ENCODE results near the gene TANC1.

TANC1 gene

GRCh38 chr2:159063677-159064076 lies 95.2 kb downstream of the TANC1 start:
- DNase-seq, result no peak
- TF ChIP-seq GATA1 (IDR thresholded peaks at IDR 0.05; ENCODE audit: low read depth, low read length) (no peak), POLR2A (IDR thresholded peaks at IDR 0.05; ENCODE audit: low read length) (no peak)

DNA sequence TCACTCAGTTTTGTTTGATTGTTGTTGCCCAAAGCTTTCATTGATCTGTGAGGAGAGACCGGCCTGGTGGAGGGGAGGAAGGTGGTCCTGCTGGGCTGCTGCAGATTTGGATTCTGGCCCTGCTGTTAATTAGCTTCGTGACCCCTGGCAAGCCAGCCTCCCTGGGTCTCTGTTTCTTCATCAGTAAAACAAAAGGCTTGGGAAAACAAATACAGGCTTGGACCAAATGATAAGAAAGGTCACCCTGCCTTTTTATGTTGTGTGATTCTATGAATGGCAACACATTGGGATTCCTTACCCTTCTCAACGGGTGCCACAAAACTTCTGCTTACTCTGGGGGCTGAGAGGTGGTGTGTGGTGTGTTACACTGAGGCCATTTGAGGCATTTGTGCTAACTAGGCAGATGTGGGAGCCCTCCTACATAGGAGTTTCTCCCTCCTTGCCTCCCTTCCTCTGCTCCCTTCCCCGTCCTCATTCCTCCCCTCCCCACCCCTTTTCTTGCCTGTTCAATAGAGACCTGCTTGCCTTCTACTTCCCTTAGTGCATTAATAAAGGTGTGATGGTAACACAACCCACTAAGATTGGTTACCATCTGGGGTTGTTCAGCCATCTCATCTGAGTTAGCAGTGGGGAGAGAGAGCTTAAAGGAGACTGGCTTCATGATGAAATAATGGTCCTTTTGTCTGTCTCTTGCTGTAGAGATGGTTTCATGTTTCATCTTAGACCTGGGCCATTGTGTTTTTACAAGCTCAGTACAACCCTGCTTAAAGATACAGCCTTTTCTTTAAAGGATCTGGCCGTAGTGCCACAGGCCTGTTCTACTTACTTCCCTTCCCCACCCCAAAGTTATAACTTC lies 96.2 kb downstream of the TANC1 start:
- no peak for DNase-seq
- TF ChIP-seq GATA1 (IDR thresholded peaks at IDR 0.05; ENCODE audit: low read depth, low read length), result no peak
- no peak for TF ChIP-seq POLR2A (IDR thresholded peaks at IDR 0.05; ENCODE audit: low read length)

- DNase-seq, result no peak
- TF ChIP-seq GATA1 (IDR thresholded peaks at IDR 0.05; ENCODE audit: low read depth, low read length) (no peak), POLR2A (IDR thresholded peaks at IDR 0.05; ENCODE audit: low read length) (no peak)
These were observed 96.9 kb downstream of the TANC1 start for GRCh38 chr2:159065313-159065712.

GRCh38 chr2:159065891-159066290 lies 97.5 kb downstream of the TANC1 start:
- DNase-seq, result no peak
- TF ChIP-seq POLR2A (IDR thresholded peaks at IDR 0.05; ENCODE audit: low read length), result no peak
- TF ChIP-seq GATA1 (IDR thresholded peaks at IDR 0.05; ENCODE audit: low read depth, low read length), result no peak

- no peak for DNase-seq
- no peak for TF ChIP-seq GATA1 (IDR thresholded peaks at IDR 0.05; ENCODE audit: low read depth, low read length)
- no peak for TF ChIP-seq POLR2A (IDR thresholded peaks at IDR 0.05; ENCODE audit: low read length)
These were observed 98.2 kb downstream of the TANC1 start for GRCh38 chr2:159066541-159067156.

DNA sequence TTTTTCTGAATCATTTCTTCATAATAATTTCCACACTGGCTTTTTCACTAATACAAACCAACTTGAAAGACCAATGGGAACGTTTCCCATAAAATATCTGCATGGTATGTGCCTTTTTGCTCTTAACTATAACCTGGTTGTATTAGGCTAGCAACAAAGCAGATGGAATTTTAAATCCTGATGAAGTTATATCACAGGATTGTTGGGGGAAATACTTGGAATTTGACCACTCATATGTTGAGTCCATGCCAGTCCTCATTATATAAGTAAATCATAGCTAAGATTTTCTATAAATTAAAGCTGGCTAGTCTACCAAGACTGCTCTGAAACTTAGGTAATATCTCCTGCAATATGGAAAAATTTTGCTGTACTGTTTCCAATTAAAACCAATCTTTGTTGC lies 99.5 kb downstream of the TANC1 start:
- TF ChIP-seq POLR2A (IDR thresholded peaks at IDR 0.05; ENCODE audit: low read length) (no peak), GATA1 (IDR thresholded peaks at IDR 0.05; ENCODE audit: low read depth, low read length) (no peak)
- no peak for DNase-seq

- TF ChIP-seq GATA1 (IDR thresholded peaks at IDR 0.05; ENCODE audit: low read depth, low read length) (no peak), POLR2A (IDR thresholded peaks at IDR 0.05; ENCODE audit: low read length) (no peak)
- DNase-seq, result no peak
These were observed 100.8 kb downstream of the TANC1 start for GRCh38 chr2:159069229-159069628.

GRCh38 chr2:159070235-159070634 lies 101.8 kb downstream of the TANC1 start:
- no peak for DNase-seq
- TF ChIP-seq POLR2A (IDR thresholded peaks at IDR 0.05; ENCODE audit: low read length), result no peak
- TF ChIP-seq GATA1 (IDR thresholded peaks at IDR 0.05; ENCODE audit: low read depth, low read length), result no peak

- no peak for DNase-seq
- no peak for TF ChIP-seq POLR2A (IDR thresholded peaks at IDR 0.05; ENCODE audit: low read length)
- TF ChIP-seq GATA1 (IDR thresholded peaks at IDR 0.05; ENCODE audit: low read depth, low read length), result no peak
These were observed 102.9 kb downstream of the TANC1 start for GRCh38 chr2:159071190-159071915.

GRCh38 chr2:159072795-159073194 lies 104.4 kb downstream of the TANC1 start:
- TF ChIP-seq POLR2A (IDR thresholded peaks at IDR 0.05; ENCODE audit: low read length) (no peak), GATA1 (IDR thresholded peaks at IDR 0.05; ENCODE audit: low read depth, low read length) (no peak)
- DNase-seq, result no peak

- TF ChIP-seq POLR2A (IDR thresholded peaks at IDR 0.05; ENCODE audit: low read length), result no peak
- no peak for TF ChIP-seq GATA1 (IDR thresholded peaks at IDR 0.05; ENCODE audit: low read depth, low read length)
- no peak for DNase-seq
These were observed 104.8 kb downstream of the TANC1 start for GRCh38 chr2:159073256-159073655.

DNA sequence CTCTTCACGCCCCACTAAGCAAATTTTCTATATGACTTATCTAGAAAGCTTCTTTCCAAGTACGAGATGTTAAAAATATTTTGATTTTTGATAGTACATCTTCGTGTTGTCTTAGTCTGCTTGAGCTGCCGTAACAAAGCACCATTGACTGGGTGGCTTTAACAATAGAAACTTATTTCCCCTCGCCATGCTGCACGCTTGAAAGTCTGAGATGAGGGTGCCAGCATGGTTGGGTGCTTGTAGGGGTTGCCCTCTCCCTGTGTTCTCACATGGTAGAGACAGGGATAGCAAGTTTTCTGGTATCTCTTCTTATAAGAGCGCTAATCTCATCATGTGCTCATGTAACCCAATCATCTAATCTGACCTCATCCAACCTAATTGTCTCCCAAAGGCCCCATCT lies 106.2 kb downstream of the TANC1 start:
- TF ChIP-seq GATA1 (IDR thresholded peaks at IDR 0.05; ENCODE audit: low read depth, low read length) (no peak), POLR2A (IDR thresholded peaks at IDR 0.05; ENCODE audit: low read length) (no peak)
- DNase-seq, result no peak

GRCh38 chr2:159075727-159076126 lies 107.3 kb downstream of the TANC1 start:
- DNase-seq, result no peak
- TF ChIP-seq GATA1 (IDR thresholded peaks at IDR 0.05; ENCODE audit: low read depth, low read length) (no peak), POLR2A (IDR thresholded peaks at IDR 0.05; ENCODE audit: low read length) (no peak)

GRCh38 chr2:159076241-159076640 lies 107.8 kb downstream of the TANC1 start:
- no peak for TF ChIP-seq POLR2A (IDR thresholded peaks at IDR 0.05; ENCODE audit: low read length)
- TF ChIP-seq GATA1 (IDR thresholded peaks at IDR 0.05; ENCODE audit: low read depth, low read length), result no peak
- no peak for DNase-seq

Measured in erythroblast (primary cell).